Skin epidermis (tissue), 12 donors: ENCODE results near the gene SYCN.
"Not testable (repeated sequence)": the region's sequence is repeated elsewhere in the genome, so short reads cannot be mapped to it uniquely, and the experiment has no call there.

Experiments used
- H3K27ac ChIP-seq, 21 experiments: fragments of 200-600 bp; sonication (generic) in 11 of 21; one replicate each; pipeline ENCODE4 v1.5.0; 2020; ENCODE audit warnings: mild to moderate bottlenecking in 3 of 21, inconsistent platforms in 2 of 21, moderate library complexity in 2 of 21
- H3K4me3 ChIP-seq, 7 experiments: fragments of 200-600 bp; sonication (generic) in 2 of 7; one replicate each; pipeline ENCODE4 v1.5.0; 2020; ENCODE audit warnings: inconsistent platforms in 2 of 7, mild to moderate bottlenecking in 2 of 7, moderate library complexity in 1 of 7

The SYCN gene

DNA sequence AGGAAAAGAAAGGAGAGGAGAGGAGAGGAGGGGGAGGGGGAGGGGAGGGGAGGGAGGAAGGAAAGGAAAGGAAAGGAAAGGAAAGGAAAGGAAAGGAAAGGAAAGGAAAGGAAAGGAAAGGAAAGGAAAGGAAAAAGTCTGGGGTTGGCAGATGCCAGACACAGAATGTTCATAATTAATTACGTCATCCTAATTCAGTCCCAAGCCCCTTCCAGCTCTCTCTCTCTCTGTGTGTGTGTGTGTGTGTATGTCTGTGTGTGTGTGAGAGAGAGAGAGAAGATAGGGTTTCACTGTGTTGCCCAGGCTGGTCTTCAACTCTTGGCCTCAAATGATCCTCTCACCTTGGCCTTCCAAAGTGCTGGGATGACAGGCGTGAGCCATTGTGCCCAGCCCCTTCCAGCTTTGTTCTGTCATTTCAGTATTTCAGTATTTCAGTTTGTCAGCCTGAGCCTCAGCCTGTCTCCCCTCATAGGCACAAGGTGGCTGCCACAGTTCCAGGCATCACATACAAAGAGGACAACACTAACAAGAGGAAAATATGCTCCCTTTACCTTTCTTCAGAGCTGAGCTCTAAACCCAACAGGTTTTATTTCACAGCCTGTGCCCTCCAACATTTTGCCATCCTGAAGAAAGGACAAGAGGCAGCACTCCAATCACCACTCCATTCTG is 26.2 kb upstream of the SYCN start:
- no peak overlapping the region for H3K27ac ChIP-seq
- H3K4me3 ChIP-seq, result no peak overlapping the region

DNA sequence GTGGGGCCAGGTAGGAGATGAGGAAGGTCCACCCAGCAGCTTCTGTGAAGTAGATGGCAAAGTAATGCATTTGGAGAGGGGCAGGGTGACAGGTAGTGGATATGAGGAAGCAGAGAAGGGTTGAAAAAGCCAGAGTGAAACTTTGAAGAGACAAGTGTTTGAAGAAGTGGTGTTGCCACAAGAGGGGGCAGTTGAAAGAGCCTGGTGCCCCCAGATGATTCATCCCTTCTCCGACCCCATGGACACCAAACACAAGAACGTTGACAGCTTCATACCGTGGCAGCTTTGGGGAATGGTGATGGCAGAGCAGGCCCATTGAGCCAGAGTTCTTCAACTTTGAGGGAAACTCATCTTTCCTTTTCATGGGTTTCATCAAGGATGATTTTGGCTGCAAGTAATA is 20.8 kb upstream of the SYCN start:
- no peak overlapping the region for H3K27ac ChIP-seq
- H3K4me3 ChIP-seq, result no peak overlapping the region

DNA sequence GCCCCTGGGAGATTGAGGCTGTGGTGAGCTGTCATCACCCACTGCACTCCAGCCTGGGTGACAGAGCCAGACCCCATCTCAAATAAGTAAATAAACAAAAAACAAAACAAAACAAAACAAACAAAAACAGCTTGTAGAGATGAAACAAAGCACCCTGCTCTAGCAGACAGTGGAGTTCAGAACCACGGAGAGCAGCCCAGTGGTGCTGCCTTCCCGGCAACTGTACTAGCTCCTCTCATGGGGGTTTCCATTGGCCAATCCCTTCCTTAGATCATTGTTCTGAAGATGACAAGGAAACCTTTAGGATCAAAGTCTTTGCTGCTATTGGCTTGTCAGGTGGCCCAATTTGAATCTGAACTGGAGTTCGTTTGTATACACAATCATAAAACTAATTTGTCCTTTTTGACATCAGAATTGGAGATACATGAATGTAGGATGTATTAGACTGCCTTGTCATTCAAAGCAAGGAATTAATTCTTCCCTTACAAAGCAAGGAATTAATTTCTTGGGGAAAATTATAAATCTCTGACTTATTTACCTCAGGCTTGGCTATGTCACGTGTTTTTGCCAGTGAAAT is 19.7 kb upstream of the SYCN start:
- Histone ChIP-seq H3K4me3 (no peak overlapping the region), H3K27ac (no peak overlapping the region)

DNA sequence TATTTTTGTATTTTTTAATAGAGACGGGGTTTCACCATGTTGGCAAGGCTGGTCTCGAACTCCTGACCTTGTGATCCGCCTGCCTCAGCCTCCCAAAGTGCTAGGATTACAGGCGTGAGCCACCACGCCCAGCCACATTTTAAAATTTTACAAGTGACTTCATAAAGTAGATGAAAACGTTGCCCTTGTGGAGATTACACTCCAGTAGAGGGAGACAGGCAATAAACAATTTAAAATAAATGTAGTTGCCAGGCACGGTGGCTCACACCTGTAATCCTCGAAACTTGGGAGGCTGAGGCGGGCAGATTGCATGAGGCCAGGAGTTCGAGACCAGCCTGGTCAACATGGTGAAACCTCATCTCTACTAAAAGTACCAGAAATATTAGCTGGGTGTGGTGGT is 15.0 kb upstream of the SYCN start:
- H3K27ac ChIP-seq, H3K4me3 ChIP-seq: not testable (repeated sequence)

DNA sequence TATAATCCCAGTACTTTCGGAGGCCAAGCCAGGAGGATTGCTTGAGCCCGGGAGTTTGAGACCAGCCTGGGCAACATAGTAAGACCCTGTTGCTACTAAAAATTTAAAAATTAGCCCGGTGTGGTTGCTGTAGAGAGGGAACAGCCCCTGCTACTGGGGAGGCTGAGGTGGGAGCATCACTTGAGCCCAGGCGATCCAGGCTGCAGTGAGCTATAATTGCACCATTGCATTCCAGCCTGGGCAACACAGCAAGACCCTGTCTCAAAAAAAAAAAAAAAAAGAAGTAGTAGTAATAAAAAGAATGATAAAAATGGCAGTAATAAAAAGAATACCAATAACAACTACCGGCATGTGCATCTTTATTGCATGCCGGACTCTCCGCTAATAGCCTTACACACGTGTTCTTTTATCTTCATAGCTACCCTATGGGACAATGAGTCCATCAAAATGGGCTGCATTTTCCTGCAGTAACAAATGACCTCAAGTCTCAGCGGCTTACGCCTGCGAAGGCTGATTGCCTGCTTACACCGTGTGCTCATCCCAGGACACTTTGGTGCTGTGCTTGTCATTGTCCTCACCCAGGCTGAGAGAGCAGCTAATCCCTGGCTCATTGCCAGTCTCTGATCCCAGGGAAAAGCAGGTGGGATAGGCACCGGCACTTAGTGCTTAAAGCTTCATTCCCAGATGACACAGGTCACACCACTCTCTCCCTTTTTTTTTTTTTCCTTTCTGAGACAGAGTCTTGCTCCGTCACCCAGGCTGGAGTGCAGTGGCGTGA is 14.4 kb upstream of the SYCN start:
- Histone ChIP-seq H3K27ac (no peak overlapping the region), H3K4me3 (no peak overlapping the region)

DNA sequence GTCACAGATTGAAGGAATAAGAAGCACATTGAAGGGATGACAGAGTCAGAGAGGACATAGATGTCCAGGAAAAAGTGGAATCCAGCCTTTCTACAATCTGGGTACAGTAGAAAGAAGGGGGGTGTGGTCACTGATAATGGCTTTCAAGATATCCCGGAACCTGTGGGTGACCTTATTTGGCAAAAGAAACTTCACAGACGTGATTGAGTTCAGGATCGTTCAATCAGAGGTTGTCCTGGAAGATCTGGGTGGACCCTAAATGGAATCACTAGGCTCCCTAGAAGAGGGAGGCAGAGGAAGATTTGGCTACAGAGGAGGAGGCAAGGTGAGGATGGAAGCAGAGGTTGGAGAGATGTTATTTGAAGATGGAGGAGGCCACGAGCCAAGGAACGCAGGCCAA is 13.0 kb upstream of the SYCN start:
- no peak overlapping the region for H3K4me3 ChIP-seq

DNA sequence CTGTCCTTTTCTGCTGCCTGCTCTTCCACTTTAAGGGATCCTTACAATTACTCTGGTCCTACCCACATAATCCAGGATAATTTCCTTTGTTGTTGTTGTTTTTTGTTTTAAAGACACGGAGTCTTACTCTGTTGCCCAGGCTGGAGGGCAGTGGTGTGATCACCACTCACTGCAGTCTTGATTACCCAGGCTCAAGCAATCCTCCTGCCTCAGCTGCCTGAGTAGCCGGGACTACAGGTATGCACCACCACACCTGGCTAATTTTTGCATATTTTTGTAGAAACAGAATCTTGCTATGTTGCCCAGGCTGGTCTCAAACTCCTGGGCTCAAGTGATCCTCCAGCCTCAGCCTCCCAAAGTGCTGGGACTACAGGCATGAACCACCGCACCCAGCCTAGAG is 11.3 kb upstream of the SYCN start:
- H3K4me3 ChIP-seq, result not testable (repeated sequence)

More for the DNA sequence above, 13.0 kb upstream of the SYCN start:
- H3K27ac ChIP-seq, result no peak overlapping the region

DNA sequence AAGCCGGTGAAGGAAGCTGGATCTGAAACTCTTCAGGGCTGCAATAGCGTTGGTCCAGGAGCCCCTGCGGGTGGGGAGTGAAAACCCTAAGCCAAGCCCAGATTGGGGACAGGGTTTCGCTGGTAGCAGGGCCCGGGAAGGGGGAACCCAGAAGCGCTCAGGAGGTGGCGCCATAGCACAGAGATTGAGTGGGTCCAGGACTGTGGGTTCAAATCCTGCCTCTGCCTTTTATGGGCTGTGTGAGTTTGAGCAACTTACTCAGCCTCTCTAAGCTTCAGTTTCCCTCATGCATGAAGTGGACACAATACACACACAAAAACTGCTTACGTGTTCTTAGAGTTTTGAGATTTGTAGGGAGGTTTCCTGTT is 8.3 kb upstream of the SYCN start:
- Histone ChIP-seq H3K4me3 (no peak overlapping the region), H3K27ac (no peak overlapping the region)

More for the DNA sequence above, 11.3 kb upstream of the SYCN start:
- H3K27ac ChIP-seq, result not testable (repeated sequence)

DNA sequence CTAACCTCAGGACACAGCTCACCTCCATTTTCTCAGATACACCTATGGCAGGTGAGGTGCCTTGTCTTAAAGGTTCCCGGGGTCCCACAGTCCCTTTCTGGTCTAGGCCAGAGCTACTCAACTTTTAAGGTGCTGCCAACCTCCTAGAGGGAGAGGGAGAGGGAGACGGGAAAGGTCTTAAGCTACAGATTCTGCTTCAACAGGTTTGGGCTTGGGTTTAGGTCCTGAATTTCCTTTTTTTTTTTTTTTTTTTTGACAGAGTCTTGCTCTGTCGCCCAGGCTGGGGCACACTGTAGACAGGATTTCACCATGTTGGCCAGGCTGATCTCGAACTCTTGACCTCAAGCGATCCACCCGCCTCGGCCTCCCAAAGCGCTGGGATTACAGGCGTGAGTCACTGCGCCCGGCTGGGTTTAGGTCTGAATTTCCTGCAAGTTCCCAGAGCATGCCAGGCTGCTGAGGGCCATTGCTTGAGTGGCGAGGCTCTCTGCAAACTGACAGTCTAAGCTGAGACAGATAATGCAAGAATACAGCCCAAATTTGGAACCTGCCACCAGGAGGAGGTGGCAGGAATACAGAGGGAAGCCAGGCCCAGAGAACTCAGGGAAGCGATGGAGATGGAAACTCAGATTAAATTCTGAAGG is 7.8 kb upstream of the SYCN start:
- no peak overlapping the region for H3K27ac ChIP-seq
- H3K4me3 ChIP-seq, result no peak overlapping the region

DNA sequence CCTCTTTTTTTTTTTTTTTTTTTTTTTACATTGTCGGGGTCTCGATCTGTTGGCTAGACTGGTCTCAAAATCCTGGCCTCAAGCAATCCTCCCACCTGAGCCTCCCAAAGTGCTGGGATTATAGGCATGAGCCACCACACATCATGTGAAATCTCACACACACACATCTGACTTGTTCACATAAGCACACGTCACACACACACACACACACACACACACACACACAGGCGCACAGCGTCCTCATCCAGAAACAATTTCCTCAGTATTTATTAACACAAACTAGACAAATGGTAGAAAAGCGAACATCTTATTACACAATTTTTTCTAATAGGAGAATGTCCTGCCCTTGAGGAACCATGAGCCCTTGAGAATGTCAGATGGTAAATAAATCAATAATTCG is 5.1 kb upstream of the SYCN start:
- Histone ChIP-seq H3K4me3 (no peak overlapping the region), H3K27ac (no peak overlapping the region)

DNA sequence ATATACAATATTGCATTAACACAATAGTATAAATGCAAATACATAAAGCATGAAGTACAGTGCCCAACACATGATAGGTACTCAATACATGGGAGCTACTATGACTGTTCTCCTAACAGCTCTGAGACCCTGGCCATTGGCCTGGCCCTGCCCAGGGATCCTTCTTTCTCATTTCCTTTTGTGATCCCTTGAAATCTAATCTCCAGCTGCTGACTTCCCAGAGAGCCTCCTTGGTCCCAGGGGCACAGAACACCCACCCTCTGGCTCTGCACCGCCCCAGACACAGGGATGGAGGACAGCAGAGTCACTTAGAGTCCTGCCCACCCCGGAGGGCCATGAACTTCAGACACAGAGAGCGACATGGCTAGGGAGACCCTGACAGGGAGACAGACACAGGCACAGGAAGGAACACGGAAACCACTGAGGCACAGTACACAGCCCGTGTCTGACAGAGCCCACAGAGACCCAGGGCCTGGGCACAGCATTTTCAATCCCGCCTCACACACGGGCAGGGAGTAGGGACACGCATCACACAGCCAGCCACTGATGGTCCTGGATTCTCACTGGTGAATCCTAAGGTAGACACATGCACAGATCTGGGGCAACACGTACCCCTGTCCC is 4.2 kb upstream of the SYCN start:
- Histone ChIP-seq H3K4me3 (no peak overlapping the region), H3K27ac (no peak overlapping the region)

DNA sequence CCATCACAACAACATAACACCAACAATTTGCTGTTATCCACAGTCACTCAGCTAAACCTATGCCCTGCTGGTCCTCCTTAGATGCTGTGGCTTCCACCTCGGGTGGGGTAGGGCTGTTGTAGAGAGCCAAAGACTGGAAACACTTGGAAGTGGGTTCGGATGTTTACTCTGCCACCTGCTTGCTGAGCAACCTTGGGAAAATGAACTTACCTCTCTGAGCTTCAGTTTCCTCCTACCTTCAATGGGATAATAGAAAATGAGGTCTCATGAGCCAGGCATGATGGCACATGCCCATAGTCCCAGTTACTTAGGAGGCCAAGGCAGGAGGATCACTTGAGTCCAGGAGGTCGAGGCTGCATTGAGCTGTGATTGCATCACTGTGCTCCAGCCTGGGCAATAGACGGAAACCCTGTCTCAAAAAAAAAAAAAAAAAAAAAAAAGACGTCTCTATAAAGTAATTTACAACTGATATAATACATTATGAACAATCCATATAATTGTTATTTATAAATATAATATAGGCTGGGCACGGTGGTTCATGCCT is 3.3 kb upstream of the SYCN start:
- H3K27ac ChIP-seq, result no peak overlapping the region

DNA sequence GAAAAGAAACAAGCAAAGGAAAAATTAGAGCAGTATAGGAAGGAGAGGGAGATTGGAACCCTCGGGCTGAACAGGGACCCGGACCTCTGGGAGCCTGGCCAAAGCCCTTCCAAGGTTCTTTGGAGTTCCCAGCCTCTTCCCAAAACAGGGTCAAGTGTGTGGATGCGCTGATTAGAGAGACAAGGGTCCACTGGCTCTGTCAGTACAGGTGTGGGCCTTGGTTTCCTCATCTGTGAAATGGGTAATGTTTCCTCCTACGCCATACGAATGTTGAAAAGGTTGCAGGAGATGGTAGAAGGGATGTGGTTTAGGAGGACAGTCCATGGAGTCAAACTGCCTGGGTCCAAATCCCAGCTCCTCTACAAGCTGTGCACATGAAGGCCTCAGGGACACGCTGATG is 2.1 kb upstream of the SYCN start:
- H3K27ac ChIP-seq, result no peak overlapping the region
- no peak overlapping the region for H3K4me3 ChIP-seq

More for the DNA sequence above, 3.3 kb upstream of the SYCN start:
- no peak overlapping the region for H3K4me3 ChIP-seq

DNA sequence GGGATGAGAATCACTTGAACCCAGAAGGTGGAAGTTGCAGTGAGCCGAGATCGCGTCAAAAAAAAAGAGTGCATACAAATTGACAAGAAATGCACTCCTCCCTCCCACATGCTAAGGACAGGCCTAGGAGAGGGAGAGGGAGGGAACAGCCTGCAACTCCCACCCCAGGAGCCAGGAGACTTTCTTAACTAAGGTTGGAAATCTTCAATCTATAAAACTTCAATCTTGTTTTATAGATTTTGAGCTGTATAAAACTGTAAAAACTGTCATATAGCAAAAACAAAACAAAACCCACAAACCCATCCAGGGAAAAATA is 1.3 kb upstream of the SYCN start:
- Histone ChIP-seq H3K4me3 (no peak overlapping the region), H3K27ac (no peak overlapping the region)

DNA sequence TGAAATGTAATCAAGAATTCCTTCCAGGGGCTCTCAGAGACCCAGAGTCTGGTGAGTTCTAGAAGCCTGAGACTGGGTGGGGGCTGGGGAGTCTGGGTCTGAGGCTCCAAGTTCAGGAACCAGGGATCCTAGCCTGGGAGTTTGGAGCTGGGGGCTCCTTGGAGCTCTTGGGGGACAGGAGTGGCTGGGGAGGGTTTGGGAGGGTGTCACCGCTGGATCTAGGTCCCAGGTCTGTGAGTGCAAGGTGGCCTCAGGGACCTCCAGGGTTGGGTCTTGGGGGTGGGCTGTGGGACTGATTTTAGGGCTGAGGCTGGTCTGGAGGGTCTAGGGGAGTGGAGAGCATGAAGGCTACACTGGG is 1.1 kb downstream of the SYCN start:
- no peak overlapping the region for H3K4me3 ChIP-seq
- no peak overlapping the region for H3K27ac ChIP-seq

DNA sequence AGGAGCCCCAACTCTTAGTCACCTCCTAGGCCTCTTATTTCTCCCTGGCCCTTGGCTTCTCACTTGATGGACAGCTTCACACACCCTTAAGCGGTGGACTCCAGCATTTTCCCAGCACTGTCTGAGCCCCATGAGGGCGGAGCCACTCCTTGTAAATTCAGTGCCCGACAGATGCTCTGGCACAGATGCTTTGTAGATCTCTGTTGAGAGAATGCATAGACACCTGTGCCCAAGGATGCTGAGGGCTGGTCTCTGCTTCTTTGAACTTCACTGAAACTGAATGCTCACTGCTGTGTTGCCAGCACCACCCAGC is 3.3 kb downstream of the SYCN start:
- Histone ChIP-seq H3K27ac (no peak overlapping the region), H3K4me3 (no peak overlapping the region)

DNA sequence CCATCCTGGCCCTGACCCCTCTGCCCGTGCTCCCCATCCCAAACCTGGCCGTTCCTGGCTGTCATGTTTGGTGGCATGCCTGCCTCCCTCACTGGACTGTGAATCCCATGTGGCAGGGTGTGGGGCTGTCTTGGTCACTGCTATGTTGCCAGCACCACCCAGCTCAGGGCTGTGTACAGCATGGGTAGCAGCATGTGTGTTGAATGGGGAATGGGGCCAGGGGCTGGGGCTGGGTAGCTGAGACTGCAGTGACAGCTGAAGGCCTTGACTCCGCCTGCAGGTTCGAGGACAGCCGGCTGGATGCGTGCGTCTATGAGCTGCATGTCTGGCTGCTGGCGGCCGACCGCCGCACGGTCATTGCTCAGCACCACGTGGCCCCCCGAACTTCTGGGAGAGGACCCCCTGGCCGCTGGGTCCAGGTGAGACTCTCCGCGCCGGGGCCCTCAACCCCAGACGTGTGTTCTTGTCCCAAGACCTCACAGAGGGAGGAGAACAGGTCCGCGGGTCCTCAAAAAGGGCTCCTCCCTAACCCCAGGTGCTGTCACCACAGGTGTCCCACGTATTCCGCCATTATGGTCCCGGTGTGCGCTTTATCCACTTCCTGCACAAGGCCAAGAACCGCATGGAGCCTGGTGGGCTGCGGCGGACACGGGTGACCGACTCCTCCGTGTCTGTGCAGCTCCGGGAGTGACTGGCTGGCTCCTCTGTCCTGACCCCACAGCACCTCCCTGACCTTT is 3.8 kb downstream of the SYCN start:
- H3K4me3 ChIP-seq, result no peak overlapping the region
- H3K27ac ChIP-seq, result no peak overlapping the region

DNA sequence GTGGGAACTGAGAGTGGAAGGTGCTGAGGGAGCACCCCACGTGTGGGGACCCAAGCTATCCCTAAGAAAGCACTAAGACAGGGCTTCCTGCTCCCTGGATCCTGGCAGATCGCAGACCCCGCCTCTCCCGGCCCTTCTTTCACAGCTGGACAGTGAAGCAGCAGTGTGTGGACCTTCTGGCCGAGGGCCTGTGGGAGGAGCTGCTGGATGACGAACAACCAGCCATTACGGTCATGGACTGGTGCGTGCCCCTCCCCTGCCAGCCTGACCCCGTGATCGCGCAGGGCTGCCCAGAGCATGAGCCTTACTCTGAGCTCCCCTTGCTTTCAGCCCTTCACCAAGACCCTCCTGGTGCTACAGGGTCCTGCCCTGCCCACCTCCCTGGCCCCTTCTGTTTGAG is 5.0 kb downstream of the SYCN start:
- no peak overlapping the region for H3K4me3 ChIP-seq
- H3K27ac ChIP-seq, result no peak overlapping the region

DNA sequence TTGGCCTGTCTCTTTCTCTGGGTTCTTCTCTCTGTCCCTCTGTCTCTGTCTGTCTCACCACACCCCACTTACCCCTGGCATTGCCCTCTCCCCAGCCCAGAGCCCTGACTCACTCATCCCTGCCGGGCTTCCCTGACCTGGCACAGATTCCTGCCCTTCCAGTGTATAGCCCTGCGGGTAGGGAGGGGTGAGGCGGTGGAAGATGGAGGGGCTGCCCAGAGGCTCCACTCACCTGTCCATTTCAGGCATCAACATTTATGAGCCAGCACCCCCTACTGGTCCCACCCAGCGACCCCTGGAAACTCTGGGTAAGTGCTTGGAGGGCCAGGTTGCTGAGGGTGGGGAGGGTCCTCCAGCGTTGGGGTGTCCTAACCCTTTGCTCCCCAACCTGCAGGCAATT is 6.3 kb downstream of the SYCN start:
- peak overlapping the region in 5 of 21 experiments; percentile 5 to 63 (median 50) for H3K27ac ChIP-seq
- peak overlapping the region in 5 of 7 experiments; percentile 12 to 32 (median 22) for H3K4me3 ChIP-seq
